Mononuclear cell (primary cell): ENCODE results near the gene DAB1. TPM values are rescaled to one million over a fixed set of nuclear protein-coding genes. Genes with fewer than 3 reads are reported as not detected.

Experiments
- H3K27me3 ChIP-seq: 2 replicates; pipeline ENCODE4 v1.6.0; 2011; ENCODE audit warnings: low read length, control low read depth; ENCODE audit not compliant: insufficient read depth
- H3K4me1 ChIP-seq: 2 replicates; pipeline ENCODE4 v1.5.1; 2011; ENCODE audit warnings: mild to moderate bottlenecking, low read length, control low read depth; ENCODE audit not compliant: insufficient read depth
- H3K4me3 ChIP-seq: 2 replicates; pipeline ENCODE4 v1.5.1; 2011; ENCODE audit warnings: mild to moderate bottlenecking, low read length, moderate library complexity
- H3K9me3 ChIP-seq: 2 replicates; pipeline ENCODE4 v1.5.1; 2011; ENCODE audit warnings: low read depth, mild to moderate bottlenecking, control low read depth, low read length
- total RNA-seq: library from RNA; depleted of rRNA; stranded (reverse); fragments of >200 nt; gene quantifications from one replicate; pipeline ENCODE4 v1.2.3, GENCODE V29; 2012

DAB1 gene
- total RNA-seq, 1 donor = 0.42 TPM

DNA sequence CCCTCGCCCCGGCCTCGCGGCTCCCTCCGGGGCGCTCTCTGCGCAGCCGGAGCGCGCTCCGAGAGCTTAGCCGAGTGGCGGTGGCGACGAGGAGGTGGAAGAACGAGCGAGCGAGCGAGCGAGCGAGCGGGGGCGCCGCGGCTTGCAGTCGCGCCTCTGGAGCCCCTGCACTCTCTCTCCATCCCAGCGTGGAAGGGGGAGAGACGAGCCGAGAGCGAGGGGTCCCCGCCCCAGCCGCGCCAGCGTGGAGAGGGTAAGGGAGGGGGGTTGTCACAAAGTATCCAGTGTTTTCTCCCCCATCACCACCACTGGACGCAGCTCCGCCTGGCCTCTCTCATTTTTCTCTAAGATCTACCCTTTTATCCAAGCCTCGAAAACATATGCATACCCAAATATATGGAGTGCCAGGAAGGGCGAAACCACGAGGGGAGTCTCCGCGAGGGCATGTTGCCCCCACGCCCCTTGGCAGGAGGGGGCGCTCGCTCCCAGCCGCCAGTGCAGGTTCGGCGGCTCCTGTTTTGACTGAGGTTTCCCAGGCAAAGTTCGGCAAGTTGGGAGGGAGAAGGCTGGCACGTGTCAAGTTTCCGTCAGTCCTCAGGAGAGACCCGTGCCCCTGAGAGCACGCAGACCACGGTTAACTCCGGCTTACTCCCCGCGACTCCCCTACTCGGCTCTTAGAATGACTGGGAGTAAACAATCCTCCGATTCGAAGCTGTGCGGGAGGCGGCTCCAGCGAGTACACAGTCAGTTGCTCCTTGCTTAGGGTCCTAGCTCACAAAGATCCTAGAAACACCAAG is 569 bp upstream of the DAB1 start:
- Histone ChIP-seq H3K4me1 (no peaks in the 10 kb centered on the region), H3K4me3 (no peak overlapping the region), H3K9me3 (no peaks in the 10 kb centered on the region), H3K27me3 (peaks cover 49% of the 10 kb centered on the region)

DNA sequence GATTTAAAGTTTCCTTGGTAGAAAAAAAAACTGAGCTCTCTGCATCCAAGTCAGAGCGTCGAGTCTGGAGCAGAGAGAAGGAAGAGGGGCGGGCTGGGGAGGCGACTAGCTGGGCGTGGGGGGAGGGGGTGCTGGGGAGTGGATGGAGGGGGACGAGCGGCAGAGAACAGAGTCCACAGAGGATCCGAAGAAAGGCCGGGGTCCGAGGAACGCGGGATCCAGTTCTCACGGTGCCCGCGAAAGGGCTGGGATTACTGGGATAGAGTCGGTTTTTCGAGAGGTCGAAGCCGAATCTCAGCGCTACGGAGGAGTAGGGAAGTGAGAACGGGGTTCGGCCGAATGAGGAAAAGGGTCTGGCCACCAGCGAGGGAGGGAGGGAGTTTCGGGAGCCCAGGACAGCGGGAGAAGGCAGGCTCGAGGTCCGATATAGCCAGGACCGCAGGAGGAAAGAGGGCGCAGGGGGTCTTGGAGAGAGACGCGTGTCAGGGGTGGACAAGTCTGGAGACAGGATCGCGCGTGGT is 665 bp downstream of the DAB1 start:
- Histone ChIP-seq H3K4me1 (no peaks in the 10 kb centered on the region), H3K27me3 (peaks cover 51% of the 10 kb centered on the region), H3K9me3 (no peaks in the 10 kb centered on the region), H3K4me3 (no peak overlapping the region)

DNA sequence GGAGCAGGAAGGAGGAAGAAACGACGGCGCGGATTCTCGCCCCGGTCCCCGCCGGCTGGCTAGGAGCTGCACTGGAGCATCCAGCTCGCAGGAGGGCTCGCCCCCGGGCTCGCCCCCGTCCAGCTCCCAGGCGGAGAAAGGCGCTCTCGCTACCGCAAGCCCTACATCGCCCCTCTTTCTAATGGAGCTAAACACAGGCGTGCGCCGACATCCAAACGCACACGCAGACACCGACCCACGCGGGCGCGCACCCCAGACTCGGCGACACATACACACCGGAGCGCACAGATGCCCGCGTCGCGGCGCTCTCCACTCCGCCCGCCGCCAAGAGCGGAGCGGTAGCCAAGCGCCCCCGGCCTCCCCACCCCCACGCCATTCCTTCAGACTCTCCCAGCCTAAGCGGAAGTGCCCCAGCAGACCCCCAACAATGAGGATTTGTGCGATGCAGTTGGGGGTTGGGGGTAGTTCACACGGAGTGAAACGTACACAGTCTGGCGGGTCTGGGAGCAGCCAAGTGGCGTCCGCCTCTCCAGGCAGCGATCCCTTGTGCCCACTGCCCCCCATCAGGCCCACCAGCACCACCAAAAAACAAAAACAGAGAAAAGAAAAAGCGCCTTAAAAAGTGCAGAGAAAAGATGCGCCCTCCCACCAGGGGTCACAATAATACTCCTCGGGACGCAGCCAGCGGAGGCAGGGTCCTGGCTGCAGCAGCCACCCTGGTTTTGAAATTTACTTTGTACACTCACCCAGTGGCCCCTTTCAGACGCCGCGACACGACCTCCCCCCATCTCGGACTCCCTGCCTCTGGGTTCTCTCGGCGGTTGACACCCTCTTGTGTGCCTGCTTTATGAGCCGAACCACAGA is 1.4 kb downstream of the DAB1 start:
- Histone ChIP-seq H3K4me3 (no peak overlapping the region), H3K4me1 (no peaks in the 10 kb centered on the region), H3K9me3 (no peaks in the 10 kb centered on the region), H3K27me3 (peaks cover 51% of the 10 kb centered on the region)

DNA sequence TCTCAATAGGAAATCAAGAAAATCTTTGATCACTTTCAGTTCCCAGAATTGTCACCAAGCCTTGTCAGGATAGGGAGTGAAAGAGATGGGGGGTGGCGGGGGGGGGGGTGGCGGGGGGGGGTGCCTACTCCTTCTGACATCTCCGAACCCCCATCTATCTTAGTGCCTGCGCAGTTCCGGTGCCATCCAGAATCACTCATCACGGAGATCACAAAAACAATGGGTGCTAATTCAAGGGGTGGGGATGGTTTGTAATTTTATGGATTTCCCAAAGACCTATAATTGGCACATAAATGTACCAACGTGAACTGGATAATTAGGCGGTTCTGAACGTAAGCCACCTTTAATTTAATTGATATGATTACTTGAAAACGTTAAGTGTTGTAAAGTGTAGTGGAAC is 2.1 kb downstream of the DAB1 start:
- Histone ChIP-seq H3K4me3 (no peak overlapping the region), H3K9me3 (no peaks in the 10 kb centered on the region), H3K4me1 (no peaks in the 10 kb centered on the region), H3K27me3 (peaks cover 51% of the 10 kb centered on the region)

DNA sequence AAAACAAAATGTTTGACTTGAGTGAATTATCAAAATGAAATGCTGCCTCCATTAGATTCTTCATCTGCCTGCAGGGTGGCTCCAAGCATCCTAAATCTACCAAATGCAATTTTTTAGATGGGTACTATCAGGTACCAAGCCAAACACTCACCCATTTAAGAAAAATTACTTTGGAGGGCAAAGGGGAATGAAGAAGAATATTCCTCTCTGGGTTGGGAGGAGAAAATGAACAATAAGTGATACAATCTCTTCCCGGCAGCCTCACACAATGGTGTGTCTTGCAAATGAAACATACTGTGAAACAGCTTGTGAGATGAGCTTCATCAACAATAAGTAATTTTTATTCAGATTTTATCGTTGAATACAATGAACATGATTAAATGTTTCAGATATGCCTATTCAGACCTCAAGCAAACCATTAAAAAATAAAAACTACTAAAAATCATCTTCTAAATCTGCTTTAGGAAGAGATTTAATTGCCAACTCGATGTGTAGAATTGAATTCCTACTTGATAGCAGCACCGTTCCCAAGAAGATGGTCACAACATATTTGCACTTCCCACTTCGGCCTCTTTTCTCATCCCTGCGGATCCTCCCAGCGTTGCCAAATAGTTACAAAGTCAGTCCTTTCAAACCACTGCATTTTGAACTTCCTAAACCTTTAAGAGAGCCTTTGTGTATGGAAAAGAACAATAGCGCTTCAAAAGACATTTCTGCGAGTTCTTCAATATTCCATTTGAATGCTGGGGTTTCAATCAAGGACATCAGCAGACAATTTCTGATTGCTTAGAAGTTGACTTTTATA is 2.7 kb downstream of the DAB1 start:
- Histone ChIP-seq H3K4me1 (no peaks in the 10 kb centered on the region), H3K9me3 (no peaks in the 10 kb centered on the region), H3K27me3 (peaks cover 51% of the 10 kb centered on the region), H3K4me3 (no peak overlapping the region)

DNA sequence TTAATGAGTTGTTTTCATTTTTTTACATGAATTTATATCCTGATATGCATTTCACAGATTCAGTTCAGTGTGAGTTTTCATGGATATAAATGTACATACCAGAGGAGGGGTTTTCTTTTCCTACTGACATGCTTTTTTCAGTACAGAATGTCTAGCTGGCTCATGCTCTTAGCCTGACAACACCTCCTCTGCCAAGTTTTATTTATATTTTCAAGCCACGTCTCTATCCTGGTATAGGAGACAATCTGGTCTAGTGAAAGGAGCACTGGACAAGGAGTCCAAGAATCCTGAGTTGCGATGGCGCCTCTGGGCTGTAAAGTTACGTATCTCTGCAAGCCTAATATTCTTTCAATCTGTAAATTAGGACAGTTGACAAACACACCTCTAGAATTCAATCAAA is 4.9 kb downstream of the DAB1 start:
- H3K27me3 ChIP-seq = peaks cover 33% of the 10 kb centered on the region
- no peaks in the 10 kb centered on the region for H3K4me1 ChIP-seq
- no peak overlapping the region for H3K4me3 ChIP-seq
- no peaks in the 10 kb centered on the region for H3K9me3 ChIP-seq

DNA sequence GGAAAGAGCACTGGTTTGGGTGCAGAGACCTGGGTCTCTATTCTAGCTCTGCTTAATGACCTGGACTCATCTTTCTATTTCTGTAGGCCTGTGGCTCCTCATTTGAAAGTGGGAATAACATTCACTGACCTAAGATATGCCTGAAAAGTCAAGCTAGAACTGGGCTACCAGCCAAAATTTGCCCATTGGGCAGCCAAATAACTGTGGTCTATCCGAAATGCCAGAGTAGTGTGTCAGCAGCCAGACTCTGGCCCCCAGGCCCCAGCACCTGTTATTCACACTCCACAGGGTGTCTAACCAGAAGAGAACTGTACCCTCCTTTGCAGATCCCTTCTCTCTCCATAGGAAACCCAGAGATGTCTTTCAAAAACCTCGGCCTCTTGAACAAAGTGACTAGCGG is 12.6 kb downstream of the DAB1 start:
- H3K4me1 ChIP-seq = no peaks in the 10 kb centered on the region
- no peak overlapping the region for H3K4me3 ChIP-seq
- no peaks in the 10 kb centered on the region for H3K9me3 ChIP-seq
- H3K27me3 ChIP-seq = no peaks in the 10 kb centered on the region

DNA sequence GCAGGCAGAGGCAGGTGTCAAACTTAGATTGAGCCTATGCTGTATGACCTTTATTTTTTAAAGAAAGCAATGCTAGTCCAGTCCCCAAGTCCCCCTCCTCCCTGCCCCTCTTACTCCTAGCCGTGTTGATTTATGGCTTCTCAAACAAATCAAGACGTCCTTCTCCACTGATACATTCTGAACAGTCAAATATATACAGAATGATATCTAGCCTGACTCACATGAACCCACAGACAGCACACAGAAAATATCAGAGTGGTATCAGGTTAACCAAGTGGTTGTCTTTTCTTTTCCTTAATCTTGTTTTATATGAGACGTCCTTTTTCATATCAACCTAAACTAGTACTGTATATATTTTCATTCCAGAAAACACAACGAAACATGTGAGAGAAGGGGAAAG is 13.4 kb downstream of the DAB1 start:
- H3K9me3 ChIP-seq = no peaks in the 10 kb centered on the region
- H3K4me1 ChIP-seq = no peaks in the 10 kb centered on the region

DNA sequence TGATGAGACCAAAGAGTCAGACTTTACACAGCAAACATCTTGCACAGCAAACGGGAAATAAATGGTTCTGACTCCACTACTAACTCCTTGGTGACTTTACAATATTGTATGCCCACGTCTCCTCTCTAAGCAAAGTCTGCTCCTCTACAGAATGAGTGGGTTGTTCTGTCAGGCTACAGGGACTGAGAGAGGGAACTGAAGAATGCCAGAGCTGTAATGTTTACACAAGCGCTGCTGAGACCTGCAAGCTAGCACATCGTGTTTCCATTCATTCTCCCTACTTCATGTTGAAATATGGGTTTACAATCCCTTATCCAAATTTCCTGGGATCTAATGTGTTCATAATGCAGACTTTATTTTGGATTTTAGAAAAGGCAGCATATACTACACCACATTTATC is 15.9 kb downstream of the DAB1 start:
- Histone ChIP-seq H3K9me3 (no peaks in the 10 kb centered on the region), H3K27me3 (no peaks in the 10 kb centered on the region), H3K4me3 (no peak overlapping the region), H3K4me1 (no peaks in the 10 kb centered on the region)

More for the DNA sequence above, 13.4 kb downstream of the DAB1 start:
- Histone ChIP-seq H3K4me3 (no peak overlapping the region), H3K27me3 (no peaks in the 10 kb centered on the region)

DNA sequence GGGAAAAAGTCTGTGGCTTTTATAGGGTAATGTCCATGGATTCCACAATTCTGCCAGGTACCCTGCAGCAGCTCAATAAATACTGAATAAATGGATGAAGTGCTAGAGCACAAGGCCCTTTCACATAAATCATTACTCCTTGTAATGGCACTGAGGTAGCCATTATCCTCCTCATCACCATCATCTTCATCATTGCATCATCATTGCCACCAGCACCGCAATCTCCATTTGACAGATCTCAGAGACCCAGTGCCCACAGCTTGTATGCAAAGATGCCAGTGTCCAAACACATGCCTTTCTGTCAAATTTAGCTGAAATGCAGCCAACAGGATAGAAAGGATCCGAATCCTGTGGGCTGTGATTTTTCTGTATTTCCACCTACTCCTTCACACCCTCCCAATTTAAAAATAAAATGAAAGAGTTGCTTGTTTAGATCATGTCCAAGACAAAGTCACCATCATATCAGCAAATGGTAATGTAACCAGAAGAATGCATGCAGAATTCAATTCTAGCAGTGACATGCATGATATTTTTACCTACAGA is 17.4 kb downstream of the DAB1 start:
- Histone ChIP-seq H3K27me3 (no peaks in the 10 kb centered on the region), H3K4me1 (no peaks in the 10 kb centered on the region), H3K4me3 (no peak overlapping the region), H3K9me3 (no peaks in the 10 kb centered on the region)

DNA sequence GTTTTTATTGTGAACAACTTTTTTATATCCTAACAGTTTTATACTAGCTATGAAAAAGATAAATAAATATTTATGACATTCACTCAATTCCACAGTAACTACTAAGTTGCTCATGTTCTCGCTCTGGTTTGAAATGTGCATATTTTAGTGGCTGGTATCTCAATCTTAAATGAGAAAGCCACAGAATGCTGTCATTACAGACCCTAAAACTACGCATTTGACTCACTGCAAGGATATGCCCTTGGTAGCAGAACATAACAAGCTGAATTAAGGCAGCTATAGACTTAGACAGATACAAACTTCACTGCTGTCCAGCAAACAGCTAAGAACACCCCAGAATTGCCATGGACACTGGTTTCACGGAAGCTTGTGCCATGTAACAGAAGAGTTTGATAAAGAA is 19.0 kb downstream of the DAB1 start:
- Histone ChIP-seq H3K4me3 (no peak overlapping the region), H3K9me3 (no peaks in the 10 kb centered on the region), H3K4me1 (no peaks in the 10 kb centered on the region), H3K27me3 (no peaks in the 10 kb centered on the region)

DNA sequence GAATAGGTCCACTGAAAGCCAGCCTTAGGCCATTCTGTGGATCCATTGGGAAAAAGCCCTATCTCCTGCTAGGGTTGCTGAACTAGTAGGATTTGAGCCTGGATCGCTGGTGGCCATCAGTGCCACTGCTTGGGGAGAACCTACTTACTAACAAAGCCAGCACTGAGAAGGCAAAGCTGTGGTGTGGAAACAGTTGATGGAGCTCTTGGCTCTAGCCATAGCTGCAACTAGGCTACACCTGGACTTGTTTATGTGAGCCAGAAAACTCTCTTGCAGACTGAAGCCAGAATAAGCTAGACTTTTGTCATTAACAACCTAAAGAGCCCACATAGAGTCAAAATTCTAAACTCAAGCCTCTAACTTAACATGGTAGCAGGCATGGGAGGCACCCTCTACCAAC is 20.7 kb downstream of the DAB1 start:
- no peak overlapping the region for H3K4me3 ChIP-seq
- no peaks in the 10 kb centered on the region for H3K9me3 ChIP-seq
- no peaks in the 10 kb centered on the region for H3K27me3 ChIP-seq
- no peaks in the 10 kb centered on the region for H3K4me1 ChIP-seq

DNA sequence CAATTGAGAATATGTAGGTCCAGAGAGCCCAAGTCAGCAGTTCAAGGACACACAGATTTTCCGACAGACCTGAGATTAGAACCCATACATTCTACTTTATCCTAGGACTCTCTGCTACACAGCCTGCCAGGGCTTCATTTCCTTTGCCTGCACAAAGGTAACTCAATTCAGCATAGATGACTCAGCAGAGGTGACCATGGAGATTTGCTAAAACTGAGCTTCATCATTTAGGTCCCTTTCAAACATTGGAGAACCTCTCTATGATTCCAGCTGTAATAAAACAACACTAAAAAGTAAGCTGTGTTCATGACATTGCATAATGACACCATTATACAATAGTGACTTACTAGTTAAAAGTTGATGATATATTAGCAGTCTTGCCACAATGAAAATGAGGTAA is 22.2 kb downstream of the DAB1 start:
- no peaks in the 10 kb centered on the region for H3K9me3 ChIP-seq
- no peaks in the 10 kb centered on the region for H3K27me3 ChIP-seq
- no peaks in the 10 kb centered on the region for H3K4me1 ChIP-seq
- no peak overlapping the region for H3K4me3 ChIP-seq

DNA sequence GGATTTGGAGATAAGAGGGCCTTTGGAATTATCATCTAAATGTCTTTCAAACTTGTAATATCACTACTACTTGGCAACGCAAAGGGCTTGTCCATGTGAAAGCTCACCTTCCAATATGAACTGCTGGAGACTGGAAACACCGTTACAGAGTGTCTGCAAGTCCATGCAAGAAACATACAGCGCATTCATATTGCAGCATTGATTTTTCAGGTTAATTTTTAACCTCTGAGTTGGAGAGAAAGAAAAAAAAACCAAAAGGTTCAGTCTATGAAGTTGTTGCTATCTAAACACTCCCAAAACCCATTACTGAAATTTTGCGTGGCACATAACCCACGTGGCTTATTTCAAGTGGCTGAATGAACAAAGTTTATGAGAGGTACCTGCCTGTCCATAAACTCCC is 23.8 kb downstream of the DAB1 start:
- no peaks in the 10 kb centered on the region for H3K27me3 ChIP-seq
- no peaks in the 10 kb centered on the region for H3K9me3 ChIP-seq
- H3K4me3 ChIP-seq = no peak overlapping the region
- no peaks in the 10 kb centered on the region for H3K4me1 ChIP-seq
